Suprapubic skin (tissue), 4 donors: ENCODE measurements around the gene FILIP1L. TPM values are rescaled to one million over a fixed set of nuclear protein-coding genes. Genes with fewer than 3 reads are reported as not detected.

Source experiments
- DNase-seq, 2 donors: peaks; one replicate each; pipeline ENCODE4 v3.0.0-alpha.2; 2019; ENCODE audit warnings: low spot score in 2 of 2
- H3K27ac ChIP-seq: fragments of 200-600 bp; sonication (generic); one replicate; pipeline ENCODE4 v1.5.1; 2019
- H3K27me3 ChIP-seq: fragments of 200-600 bp; sonication (generic); one replicate; pipeline ENCODE4 v1.5.1; 2019
- H3K36me3 ChIP-seq: fragments of 200-600 bp; sonication (generic); one replicate; pipeline ENCODE4 v1.5.1; 2019
- H3K4me1 ChIP-seq: fragments of 200-600 bp; sonication (generic); one replicate; pipeline ENCODE4 v1.5.1; 2019
- H3K4me3 ChIP-seq: fragments of 200-600 bp; sonication (generic); one replicate; pipeline ENCODE4 v1.5.1; 2019; ENCODE audit warnings: mild to moderate bottlenecking
- H3K9me3 ChIP-seq: fragments of 200-600 bp; sonication (generic); one replicate; pipeline ENCODE4 v1.5.1; 2019
- CTCF ChIP-seq, 2 donors: fragments of 200-600 bp in 1 of 2; fragments of 450-650 bp in 1 of 2; sonication (generic) in 1 of 2; IDR thresholded peaks; one replicate each; pipeline ENCODE4 v1.5.1; 2016 to 2019; ENCODE audit warnings: antibody characterized with exemption in 2 of 2, mild to moderate bottlenecking in 1 of 2, moderate library complexity in 1 of 2
- EP300 ChIP-seq: sonication (generic); formaldehyde crosslinking; IDR thresholded peaks from one replicate; pipeline ENCODE4 v1.6.1; 2017; ENCODE audit warnings: antibody characterized with exemption
- POLR2A ChIP-seq, 2 donors: fragments of 450-650 bp; IDR thresholded peaks; one replicate each; pipeline ENCODE4 v1.6.1; 2017; ENCODE audit warnings: antibody characterized with exemption in 2 of 2, mild to moderate bottlenecking in 2 of 2, moderate library complexity in 2 of 2
- POLR2AphosphoS5 ChIP-seq, 3 donors: sonication (generic); formaldehyde crosslinking; IDR thresholded peaks; one replicate each; pipeline ENCODE4 v1.6.1; 2017; ENCODE audit warnings: antibody characterized with exemption in 3 of 3
- WGBS: methylation state at CpG from one replicate; pipeline ENCODE4 v1.1.5; 2018; 5-methylcytosine and 5-hydroxymethylcytosine counted together
- total RNA-seq, 4 donors: library from RNA; depleted of rRNA; stranded (reverse); fragments of >200 nt; gene quantifications; one replicate each; pipeline ENCODE4 v1.1.0, GENCODE V29; 2016

The FILIP1L gene
- total RNA-seq, 4 donors from 2014 or later: 14.0 to 19.9 (median 15.9) TPM

GRCh38 chr3:100157685-100158084 lies 43.4 kb upstream of the FILIP1L start:
- no peak for DNase-seq
- Histone ChIP-seq H3K27ac (no peak overlapping the region), H3K4me3 (no peak overlapping the region), H3K9me3 (no peaks in the 10 kb centered on the region), H3K36me3 (peaks cover 3% of the 10 kb centered on the region), H3K4me1 (peaks cover 5% of the 10 kb centered on the region), H3K27me3 (no peaks in the 10 kb centered on the region)
- WGBS: 80% methylated on average over 2 of the region's 2 CpGs
- no peak for TF ChIP-seq POLR2A (IDR thresholded peaks at IDR 0.05)

- Histone ChIP-seq H3K4me1 (peaks cover 13% of the 10 kb centered on the region), H3K27ac (no peak overlapping the region), H3K27me3 (no peaks in the 10 kb centered on the region), H3K36me3 (no peaks in the 10 kb centered on the region), H3K4me3 (no peak overlapping the region), H3K9me3 (no peaks in the 10 kb centered on the region)
- no peak for TF ChIP-seq POLR2A (IDR thresholded peaks at IDR 0.05)
- no peak for TF ChIP-seq CTCF (IDR thresholded peaks at IDR 0.05)
- no peak for TF ChIP-seq POLR2AphosphoS5 (IDR thresholded peaks at IDR 0.05)
- no peak for TF ChIP-seq EP300
- DNase-seq: no peak
These were observed 41.3 kb upstream of the FILIP1L start for GRCh38 chr3:100155590-100155989.

GRCh38 chr3:100155128-100155527 lies 40.8 kb upstream of the FILIP1L start:
- H3K9me3 ChIP-seq: no peaks in the 10 kb centered on the region
- peaks cover 13% of the 10 kb centered on the region for H3K4me1 ChIP-seq
- no peaks in the 10 kb centered on the region for H3K36me3 ChIP-seq
- no peak overlapping the region for H3K4me3 ChIP-seq
- no peak for DNase-seq
- TF ChIP-seq CTCF (IDR thresholded peaks at IDR 0.05) (no peak), POLR2A (IDR thresholded peaks at IDR 0.05) (no peak), POLR2AphosphoS5 (IDR thresholded peaks at IDR 0.05) (no peak)
- H3K27me3 ChIP-seq: no peaks in the 10 kb centered on the region
- no peak overlapping the region for H3K27ac ChIP-seq

GRCh38 chr3:100154171-100154570 lies 39.9 kb upstream of the FILIP1L start:
- no peak overlapping the region for H3K27ac ChIP-seq
- no peak overlapping the region for H3K4me3 ChIP-seq
- TF ChIP-seq EP300 (no peak), POLR2AphosphoS5 (IDR thresholded peaks at IDR 0.05) (no peak), CTCF (IDR thresholded peaks at IDR 0.05) (no peak), POLR2A (IDR thresholded peaks at IDR 0.05) (no peak)
- no peaks in the 10 kb centered on the region for H3K9me3 ChIP-seq
- no peaks in the 10 kb centered on the region for H3K27me3 ChIP-seq
- H3K36me3 ChIP-seq: no peaks in the 10 kb centered on the region
- H3K4me1 ChIP-seq: peaks cover 11% of the 10 kb centered on the region
- DNase-seq: no peak
- 94% methylated on average over 1 of the region's 1 CpG for WGBS

GRCh38 chr3:100151024-100151707 lies 36.9 kb upstream of the FILIP1L start:
- Histone ChIP-seq H3K9me3 (no peaks in the 10 kb centered on the region), H3K4me1 (peaks cover 12% of the 10 kb centered on the region), H3K36me3 (peaks cover 4% of the 10 kb centered on the region), H3K27me3 (no peaks in the 10 kb centered on the region), H3K27ac (peak overlapping the region; percentile 51), H3K4me3 (no peak overlapping the region)
- 79% methylated on average over 8 of the region's 8 CpGs for WGBS
- TF ChIP-seq CTCF (IDR thresholded peaks at IDR 0.05): no peak
- TF ChIP-seq EP300: no peak
- TF ChIP-seq POLR2A (IDR thresholded peaks at IDR 0.05): no peak
- TF ChIP-seq POLR2AphosphoS5 (IDR thresholded peaks at IDR 0.05): no peak
- DNase-seq: no peak

GRCh38 chr3:100150473-100150872 lies 36.2 kb upstream of the FILIP1L start:
- DNase-seq: no peak
- Histone ChIP-seq H3K4me1 (peaks cover 12% of the 10 kb centered on the region), H3K9me3 (no peaks in the 10 kb centered on the region), H3K4me3 (no peak overlapping the region), H3K27me3 (no peaks in the 10 kb centered on the region), H3K27ac (peak overlapping the region; percentile 51), H3K36me3 (peaks cover 4% of the 10 kb centered on the region)
- TF ChIP-seq POLR2A (IDR thresholded peaks at IDR 0.05) (no peak), POLR2AphosphoS5 (IDR thresholded peaks at IDR 0.05) (no peak), EP300 (no peak), CTCF (IDR thresholded peaks at IDR 0.05) (no peak)
- WGBS: 58% methylated on average over 1 of the region's 1 CpG
